Esophagus muscularis mucosa (tissue), 4 donors: ENCODE data around the gene ZNF3. TPM values are rescaled to one million over a fixed set of nuclear protein-coding genes. Genes with fewer than 3 reads are reported as not detected.
A peak's percentile ranks its signal among the peaks of the same experiment; 100 is the strongest.

Source experiments
- DNase-seq: peaks from one replicate; pipeline ENCODE4 v3.0.0-alpha.2; 2017; ENCODE audit errors: extremely low spot score
- H3K27ac ChIP-seq, 4 donors: fragments of 200-600 bp; sonication (generic); replicated peaks in 1 of 4; 1 replicate in 3 of 4; 2 replicates in 1 of 4; pipeline ENCODE4 v1.5.1; 2016 to 2019; ENCODE audit warnings: mild to moderate bottlenecking in 1 of 4
- H3K27me3 ChIP-seq, 4 donors: fragments of 200-600 bp; sonication (generic); one replicate each; pipeline versions ENCODE4 v1.5.1 to v1.6.0; 2016 to 2019
- H3K36me3 ChIP-seq, 4 donors: fragments of 200-600 bp; sonication (generic); one replicate each; pipeline ENCODE4 v1.5.1; 2016 to 2019
- H3K4me1 ChIP-seq, 4 donors: fragments of 200-600 bp; sonication (generic); one replicate each; pipeline ENCODE4 v1.5.1; 2016 to 2019
- H3K4me3 ChIP-seq, 4 donors: fragments of 200-600 bp; sonication (generic); 1 replicate in 2 of 4; 2 replicates in 2 of 4; pipeline ENCODE4 v1.5.1; 2016 to 2019; ENCODE audit warnings: mild to moderate bottlenecking in 4 of 4, moderate library complexity in 1 of 4
- H3K9me3 ChIP-seq, 4 donors: fragments of 200-600 bp; sonication (generic); 1 replicate in 3 of 4; 2 replicates in 1 of 4; pipeline ENCODE4 v1.5.1; 2016 to 2019
- EP300 ChIP-seq: sonication (generic); formaldehyde crosslinking; IDR thresholded peaks from one replicate; pipeline ENCODE4 v1.6.1; 2017; ENCODE audit warnings: antibody characterized with exemption
- POLR2A ChIP-seq: fragments of 450-650 bp; IDR thresholded peaks from one replicate; pipeline ENCODE4 v1.6.1; 2017; ENCODE audit warnings: antibody characterized with exemption, moderate library complexity, mild to moderate bottlenecking, low read depth
- POLR2AphosphoS5 ChIP-seq, 2 donors: sonication (generic); formaldehyde crosslinking; IDR thresholded peaks; one replicate each; pipeline ENCODE4 v1.6.1; 2017; ENCODE audit warnings: antibody characterized with exemption in 2 of 2
- WGBS: methylation state at CpG from one replicate; pipeline ENCODE4 v1.1.5; 2018; 5-methylcytosine and 5-hydroxymethylcytosine counted together
- intact Hi-C: fragments of 100-400 bp; cut with DNase I; formaldehyde crosslinking; loops from one replicate; pipeline ENCODE4 v1.15.1; 2023
- total RNA-seq, 4 donors: library from RNA; depleted of rRNA; stranded (reverse); fragments of >200 nt; gene quantifications; one replicate each; pipeline versions ENCODE4 v1.1.0 to v1.2.1, GENCODE V29; 2016
- TF ChIP-seq, protein P1 (sequence below), 3 experiments: fragments of 200-600 bp in 2 of 3; fragments of 450-650 bp in 1 of 3; sonication (generic) in 2 of 3; IDR thresholded peaks; one replicate each; pipeline ENCODE4 v1.5.1; 2017 to 2019; ENCODE audit warnings: antibody characterized with exemption in 3 of 3, mild to moderate bottlenecking in 2 of 3, moderate library complexity in 1 of 3

The ZNF3 gene
- total RNA-seq, 4 donors from 2014 or later: 15.6 to 25.3 (median 20.7) TPM

DNA sequence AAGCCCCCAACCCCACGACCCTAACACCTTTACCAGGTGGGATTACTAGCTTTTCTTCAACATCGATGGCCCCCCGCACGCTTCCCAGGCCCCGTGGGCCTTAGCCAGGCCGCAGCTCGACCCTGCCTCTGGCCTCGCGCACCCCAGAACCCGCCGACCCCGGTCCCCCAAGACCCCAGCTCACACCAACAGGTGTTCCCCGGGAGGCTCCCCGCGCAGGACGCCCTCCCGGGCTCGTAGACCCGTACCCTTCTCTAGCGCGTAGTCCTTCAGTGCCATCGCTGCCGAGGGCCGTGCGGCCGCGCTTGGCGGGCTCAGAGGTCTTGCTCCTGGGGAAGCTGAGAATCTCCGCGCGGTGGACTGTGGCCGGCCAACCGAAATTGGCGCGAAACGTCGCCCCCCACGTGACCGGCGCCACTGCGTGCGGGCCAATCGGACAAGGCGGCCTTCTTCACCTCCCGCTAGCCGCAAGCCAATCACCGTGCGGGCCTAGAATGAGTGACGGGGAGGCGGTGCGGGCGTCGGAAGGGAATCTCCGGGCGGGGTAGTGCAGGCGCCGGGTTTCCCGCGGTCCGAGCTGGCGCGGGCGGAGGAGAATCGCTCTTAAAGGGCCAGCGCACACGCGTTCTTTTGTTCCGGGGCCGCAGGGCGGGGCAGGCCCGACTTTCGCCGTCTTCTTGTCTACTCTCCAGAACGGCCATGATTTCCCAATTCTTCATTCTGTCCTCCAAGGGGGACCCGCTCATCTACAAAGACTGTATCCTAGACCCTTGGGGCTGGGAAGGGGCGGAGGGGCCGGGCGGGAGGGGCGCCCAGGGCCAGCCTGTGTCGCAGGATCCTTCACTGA, 19.7 kb upstream of the ZNF3 start, which contains the start of the genes AP4M1 and MCM7:
TSS of gene AP4M1 (plus strand) at position 628 of the 847 bp plus-strand sequence. CDS start at position 700, 72 bp downstream.
TSS of gene MCM7 (minus strand) at position 382 of the 847 bp plus-strand sequence. CDS start at position 279, 103 bp downstream.
- DNase-seq: peak; percentile 100
- no peaks in the 10 kb centered on the region for H3K27me3 ChIP-seq
- peaks cover 19 to 39% (median 28%) of the 10 kb centered on the region in 4 donors for H3K4me1 ChIP-seq
- WGBS: under 1% methylated on average over 31 of the region's 80 CpGs
- peak; percentile 74 to 90 for TF ChIP-seq POLR2AphosphoS5 (IDR thresholded peaks at IDR 0.05)
- TF ChIP-seq, protein P1, sequence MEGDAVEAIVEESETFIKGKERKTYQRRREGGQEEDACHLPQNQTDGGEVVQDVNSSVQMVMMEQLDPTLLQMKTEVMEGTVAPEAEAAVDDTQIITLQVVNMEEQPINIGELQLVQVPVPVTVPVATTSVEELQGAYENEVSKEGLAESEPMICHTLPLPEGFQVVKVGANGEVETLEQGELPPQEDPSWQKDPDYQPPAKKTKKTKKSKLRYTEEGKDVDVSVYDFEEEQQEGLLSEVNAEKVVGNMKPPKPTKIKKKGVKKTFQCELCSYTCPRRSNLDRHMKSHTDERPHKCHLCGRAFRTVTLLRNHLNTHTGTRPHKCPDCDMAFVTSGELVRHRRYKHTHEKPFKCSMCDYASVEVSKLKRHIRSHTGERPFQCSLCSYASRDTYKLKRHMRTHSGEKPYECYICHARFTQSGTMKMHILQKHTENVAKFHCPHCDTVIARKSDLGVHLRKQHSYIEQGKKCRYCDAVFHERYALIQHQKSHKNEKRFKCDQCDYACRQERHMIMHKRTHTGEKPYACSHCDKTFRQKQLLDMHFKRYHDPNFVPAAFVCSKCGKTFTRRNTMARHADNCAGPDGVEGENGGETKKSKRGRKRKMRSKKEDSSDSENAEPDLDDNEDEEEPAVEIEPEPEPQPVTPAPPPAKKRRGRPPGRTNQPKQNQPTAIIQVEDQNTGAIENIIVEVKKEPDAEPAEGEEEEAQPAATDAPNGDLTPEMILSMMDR (IDR thresholded peaks at IDR 0.05): no peak
- H3K9me3 ChIP-seq: no peaks in the 10 kb centered on the region
- H3K4me3 ChIP-seq: peak within 1 kb of the TSS; percentile 69 to 86 (median 82)
- intact Hi-C loops: loop anchor here (2.0 kb wide), 1 partner anchor 26 kb away; the partner anchor contains the start of gene MBLAC1
- peaks cover 55 to 69% (median 67%) of the 10 kb centered on the region in 4 donors for H3K36me3 ChIP-seq
- peak within 1 kb of the TSS; percentile 93 to 98 (median 96) for H3K27ac ChIP-seq

DNA sequence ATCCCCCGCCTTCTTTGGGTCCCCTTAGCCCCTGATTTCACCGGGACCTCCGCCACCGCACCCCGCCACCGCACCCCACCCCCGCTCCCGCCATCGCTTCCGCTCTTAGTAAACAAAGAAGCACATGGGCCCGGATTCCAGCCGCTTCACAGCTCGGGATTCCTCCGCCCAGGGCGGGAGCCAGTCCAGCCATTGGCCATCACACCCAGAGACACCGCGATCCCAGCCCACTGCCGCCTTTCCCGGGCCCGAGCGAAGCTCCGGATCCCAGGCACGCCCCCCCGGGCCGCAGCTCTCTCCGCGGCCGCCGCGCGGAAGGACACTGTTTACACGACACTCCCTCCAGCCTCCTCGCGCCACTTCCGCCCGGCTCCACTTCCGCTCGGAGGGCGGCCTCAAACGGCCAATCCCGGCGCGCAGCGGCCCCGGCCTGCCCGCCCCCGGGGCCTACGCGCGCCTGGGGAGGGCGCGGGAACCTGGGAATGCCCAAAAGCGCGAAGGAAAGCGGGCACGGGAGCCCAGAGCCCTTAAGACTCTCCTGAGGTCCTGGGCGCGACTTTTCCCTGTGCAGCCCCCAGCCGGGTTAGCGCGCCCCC, 19.0 kb upstream of the ZNF3 start:
- Histone ChIP-seq H3K4me3 (peak overlapping the region; percentile 69 to 86 (median 82)), H3K36me3 (peaks cover 55 to 69% (median 67%) of the 10 kb centered on the region in 4 donors), H3K27me3 (no peaks in the 10 kb centered on the region), H3K27ac (peak overlapping the region; percentile 93 to 98 (median 96)), H3K4me1 (peaks cover 19 to 39% (median 28%) of the 10 kb centered on the region in 4 donors), H3K9me3 (no peaks in the 10 kb centered on the region)
- no peak for TF ChIP-seq EP300
- peak; percentile 84 to 87 for TF ChIP-seq POLR2AphosphoS5 (IDR thresholded peaks at IDR 0.05)
- TF ChIP-seq, protein P1 (IDR thresholded peaks at IDR 0.05): peak in 1 of 3 experiments; percentile 7
- peak; percentile 97 for DNase-seq
- intact Hi-C loops: loop anchor here (2.0 kb wide), 1 partner anchor 26 kb away; the partner anchor contains the start of gene MBLAC1
- under 1% methylated on average over 23 of the region's 61 CpGs for WGBS

DNA sequence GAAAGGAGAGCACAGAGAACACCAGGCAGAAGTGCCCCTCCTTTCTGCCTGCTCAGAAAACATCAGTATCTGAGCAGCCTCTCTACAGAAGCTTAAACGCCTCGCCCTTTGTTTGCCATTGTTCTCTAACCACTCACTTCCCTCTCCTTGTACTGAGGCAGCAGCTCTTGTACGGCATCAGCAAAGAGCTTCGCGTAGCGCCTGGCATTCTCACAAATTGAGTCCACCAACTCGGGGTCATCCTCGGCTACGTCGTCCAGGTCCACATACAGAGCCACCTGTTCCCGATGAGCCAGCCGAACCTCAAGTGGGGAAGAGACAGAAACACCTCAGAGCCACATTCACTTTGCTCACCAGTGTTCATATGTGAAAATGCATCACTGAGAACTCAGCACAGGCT, 17.9 kb upstream of the ZNF3 start:
- peak overlapping the region; percentile 69 to 86 (median 82) for H3K4me3 ChIP-seq
- DNase-seq: no peak
- TF ChIP-seq POLR2AphosphoS5 (IDR thresholded peaks at IDR 0.05) (no peak), POLR2A (no peak), EP300 (no peak)
- TF ChIP-seq, protein P1 (IDR thresholded peaks at IDR 0.05): no peak
- 75% methylated on average over 12 of the region's 12 CpGs for WGBS
- peaks cover 19 to 39% (median 28%) of the 10 kb centered on the region in 4 donors for H3K4me1 ChIP-seq
- no peaks in the 10 kb centered on the region for H3K27me3 ChIP-seq
- intact Hi-C loops: no loop called here
- H3K36me3 ChIP-seq: peaks cover 52 to 69% (median 67%) of the 10 kb centered on the region in 4 donors
- no peaks in the 10 kb centered on the region for H3K9me3 ChIP-seq
- H3K27ac ChIP-seq: peak overlapping the region in 3 of 4 donors; percentile 93 to 98 (median 94)

DNA sequence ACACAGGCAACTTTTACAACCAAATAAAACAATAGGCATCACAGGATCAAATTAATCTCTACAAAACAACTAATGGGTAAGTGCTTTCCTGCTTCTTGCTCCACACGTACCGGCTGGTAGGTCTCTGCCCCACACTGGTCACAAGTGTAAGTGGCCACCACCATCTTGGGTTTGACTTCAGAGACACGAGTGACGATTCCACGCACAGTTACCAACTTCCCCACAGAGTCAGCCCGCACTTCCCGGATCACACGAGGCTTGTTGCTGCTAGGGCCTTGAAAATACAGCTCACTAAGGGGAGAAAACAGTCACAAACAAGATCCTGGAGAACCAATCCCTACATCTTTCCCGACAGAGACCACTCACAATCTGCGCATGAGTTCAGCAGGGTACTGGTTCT, 17.4 kb upstream of the ZNF3 start:
- no peak for DNase-seq
- Histone ChIP-seq H3K4me3 (no peak overlapping the region), H3K27me3 (no peaks in the 10 kb centered on the region), H3K27ac (no peak overlapping the region), H3K36me3 (peaks cover 51 to 69% (median 67%) of the 10 kb centered on the region in 4 donors), H3K4me1 (peaks cover 19 to 42% (median 29%) of the 10 kb centered on the region in 4 donors), H3K9me3 (no peaks in the 10 kb centered on the region)
- WGBS: 86% methylated on average over 8 of the region's 10 CpGs
- TF ChIP-seq, protein P1 (IDR thresholded peaks at IDR 0.05): no peak
- TF ChIP-seq POLR2AphosphoS5 (IDR thresholded peaks at IDR 0.05) (no peak), POLR2A (no peak), EP300 (no peak)
- intact Hi-C loops: no loop called here
